ENCODE measurements around the gene GLP1R.

GLP1R gene

DNA sequence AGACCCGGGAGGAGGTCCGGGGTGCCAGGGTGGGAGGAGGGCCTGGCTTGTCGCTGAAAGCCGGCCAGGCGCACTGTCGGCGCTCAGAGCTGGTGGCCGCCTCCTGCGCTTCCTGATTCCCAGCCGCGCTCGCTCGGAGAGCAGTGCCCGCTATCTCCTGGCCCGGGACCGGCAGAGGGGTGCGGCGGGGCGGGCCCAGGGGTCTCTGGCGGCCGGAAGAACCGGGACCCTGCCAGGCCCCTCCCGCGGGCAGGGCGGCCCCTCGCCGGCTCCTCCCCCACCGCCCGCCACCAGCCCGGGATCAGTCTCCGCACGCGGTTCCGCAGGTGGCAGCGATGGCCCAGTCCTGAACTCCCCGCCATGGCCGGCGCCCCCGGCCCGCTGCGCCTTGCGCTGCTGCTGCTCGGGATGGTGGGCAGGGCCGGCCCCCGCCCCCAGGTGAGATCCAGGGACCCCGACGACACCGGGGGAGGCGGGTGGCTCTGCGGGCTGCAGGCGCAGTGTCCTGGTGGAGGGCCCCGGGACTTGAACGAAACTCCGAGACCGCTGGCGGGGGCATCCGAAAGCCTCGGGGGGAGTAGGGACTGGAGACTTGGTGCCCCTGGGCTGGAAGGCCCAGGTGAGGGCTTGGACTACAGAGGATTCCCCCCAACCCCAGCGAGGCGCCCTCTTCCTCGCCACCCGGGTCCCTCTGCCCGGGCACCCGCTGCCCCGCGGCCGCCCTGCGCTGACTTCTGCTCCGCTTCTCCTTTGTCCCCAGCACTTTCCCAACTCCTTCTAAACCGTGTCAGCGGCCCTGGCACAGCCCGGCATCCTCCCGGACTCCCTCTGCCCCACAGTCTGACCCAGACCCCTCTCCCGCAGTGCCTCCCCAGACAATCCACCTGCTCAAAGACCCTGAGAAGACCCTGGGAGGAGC, at the start of gene GLP1R:
GLP1R (plus strand) TSS at position 301 of the 919 bp plus-strand sequence; CDS start at position 361, 60 bp downstream.
- FAIRE-seq: no peak
- DNase-seq (ENCODE audit: low spot score): no peak

DNA sequence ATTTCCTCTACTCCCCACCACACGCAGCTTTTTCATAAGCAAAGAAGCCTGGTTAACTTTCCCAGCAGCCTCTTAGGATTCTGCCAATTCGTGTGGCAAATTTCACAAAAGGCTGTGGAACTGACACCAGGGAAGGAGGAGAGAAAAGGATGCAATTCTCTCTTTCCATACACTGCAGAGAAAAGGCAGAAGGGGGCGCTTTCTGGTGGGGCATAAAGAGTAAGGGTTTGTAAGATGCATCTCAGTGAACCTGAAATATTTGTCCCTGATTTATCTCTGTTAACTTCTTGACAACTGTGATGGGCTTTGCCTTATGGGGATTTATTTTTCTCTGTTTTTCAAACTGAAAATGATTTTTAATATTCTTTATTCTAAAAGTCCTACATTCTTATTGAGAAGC, 45.5 kb upstream of the GLP1R start:
- DNase-seq (ENCODE audit: low spot score) (peak; percentile 13), FAIRE-seq (no peak)

DNA sequence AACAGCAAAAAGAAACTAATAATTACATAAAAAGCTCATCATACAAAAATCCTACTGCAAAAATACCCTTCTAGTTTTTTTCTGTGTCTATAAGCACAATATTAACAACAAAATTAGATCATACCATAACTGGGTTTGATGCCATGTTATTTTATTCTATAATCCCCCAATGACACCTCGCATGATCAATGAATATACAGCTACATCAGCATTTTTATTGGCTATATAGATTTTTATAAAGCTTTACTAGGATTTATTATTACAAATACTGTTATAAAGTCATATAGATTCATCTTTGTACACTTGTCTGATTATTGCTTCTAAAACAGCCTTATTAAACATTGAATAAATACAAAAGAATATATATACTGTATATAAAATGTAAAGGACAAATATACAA, 45.1 kb upstream of the GLP1R start:
- DNase-seq (ENCODE audit: low spot score): no peak
- FAIRE-seq: no peak

DNA sequence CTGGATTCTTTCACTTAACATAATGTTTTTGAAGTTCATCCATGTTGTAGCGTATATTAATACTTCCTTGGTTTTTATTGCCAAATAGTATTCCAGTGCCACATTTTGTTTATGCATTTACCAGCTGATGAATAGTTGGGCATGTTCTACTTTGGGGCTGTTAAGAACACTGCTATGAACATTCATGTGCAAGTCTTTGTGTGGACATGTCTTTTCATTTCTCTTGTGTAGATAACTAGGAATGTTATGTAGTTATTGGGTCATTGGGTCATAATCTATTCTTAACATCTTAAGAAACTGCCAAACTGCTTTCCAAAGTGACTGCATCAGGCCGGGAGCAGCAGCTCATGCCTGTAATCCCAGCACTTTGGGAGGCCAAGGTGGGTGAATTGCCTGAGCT, 43.8 kb upstream of the GLP1R start:
- DNase-seq (ENCODE audit: low spot score) (no peak), FAIRE-seq (no peak)

DNA sequence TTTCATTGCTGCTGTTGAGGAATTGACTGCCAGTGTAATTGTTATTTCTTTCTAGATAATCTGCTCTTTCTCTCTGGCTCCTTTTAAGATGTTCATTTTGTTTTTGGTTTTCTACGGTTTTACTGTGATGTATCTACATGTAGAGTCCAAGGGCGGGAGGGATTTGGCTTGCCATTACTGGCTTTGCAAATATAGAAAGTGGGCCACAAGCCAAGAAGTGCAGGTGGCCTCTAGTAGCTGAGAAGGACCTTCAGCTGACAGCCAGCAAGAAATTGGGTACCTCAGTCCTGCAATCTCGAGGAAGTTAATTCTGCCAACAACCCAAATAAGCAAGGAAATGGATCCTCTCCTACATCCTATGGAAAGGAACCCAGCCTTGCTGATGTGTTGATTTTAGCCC, 42.8 kb upstream of the GLP1R start:
- no peak for FAIRE-seq
- no peak for DNase-seq (ENCODE audit: low spot score)

DNA sequence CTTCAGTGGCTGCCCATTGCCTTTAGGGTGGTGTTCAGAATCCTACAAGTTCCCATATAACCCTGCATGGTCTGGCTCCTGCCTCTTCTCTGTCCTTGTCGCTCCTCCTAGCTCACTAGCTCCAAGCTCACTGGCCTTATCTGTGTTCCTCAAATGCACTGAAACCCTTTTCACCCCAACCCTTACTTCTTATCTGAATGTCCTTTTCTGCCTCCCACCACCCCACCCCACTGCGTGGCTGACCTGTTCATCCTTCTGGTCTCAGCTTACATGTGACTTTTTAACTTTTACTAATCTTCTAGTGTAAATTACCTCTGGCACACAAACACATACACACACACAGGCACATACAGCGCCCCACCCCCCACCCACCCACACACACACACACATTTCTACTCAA, 41.0 kb upstream of the GLP1R start:
- FAIRE-seq: no peak
- no peak for DNase-seq (ENCODE audit: low spot score)

DNA sequence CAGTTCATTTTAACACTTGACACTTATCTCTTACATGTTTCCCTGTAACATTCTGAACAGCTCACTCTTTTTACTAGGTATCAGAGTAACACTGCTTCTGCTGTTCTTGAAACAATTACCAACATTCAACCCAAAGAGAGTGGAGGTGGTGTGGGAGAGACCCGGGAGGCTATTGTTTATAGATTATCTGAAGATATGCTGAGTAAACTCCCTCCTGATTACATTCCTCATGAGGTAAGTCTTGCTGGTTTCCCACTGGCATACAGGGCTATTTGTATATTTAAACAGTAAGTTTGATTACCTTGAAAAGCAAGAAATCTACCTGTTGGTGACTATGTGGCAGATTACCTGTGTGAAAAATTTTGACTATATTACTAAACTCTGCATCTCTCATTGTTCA, 39.8 kb upstream of the GLP1R start:
- FAIRE-seq (no peak), DNase-seq (ENCODE audit: low spot score) (no peak)

DNA sequence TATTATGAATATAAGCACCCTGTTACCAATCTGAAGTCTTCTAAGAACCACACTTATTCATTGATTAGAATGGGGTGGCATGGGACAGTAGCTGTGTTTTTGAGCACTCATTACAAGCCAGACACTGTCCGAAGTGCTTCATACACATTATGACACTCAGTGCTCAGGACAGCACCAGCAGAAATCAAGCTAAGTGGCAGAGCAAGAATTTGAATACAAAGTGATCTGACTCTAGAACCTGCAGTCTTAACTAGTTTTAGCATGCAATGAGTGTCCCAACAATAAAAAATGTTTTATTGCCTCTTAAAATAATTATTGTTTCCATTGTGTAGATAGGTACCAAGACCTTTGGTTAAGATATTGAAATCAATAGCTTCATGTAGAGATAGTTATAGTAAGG, 39.1 kb upstream of the GLP1R start:
- DNase-seq (ENCODE audit: low spot score): no peak

DNA sequence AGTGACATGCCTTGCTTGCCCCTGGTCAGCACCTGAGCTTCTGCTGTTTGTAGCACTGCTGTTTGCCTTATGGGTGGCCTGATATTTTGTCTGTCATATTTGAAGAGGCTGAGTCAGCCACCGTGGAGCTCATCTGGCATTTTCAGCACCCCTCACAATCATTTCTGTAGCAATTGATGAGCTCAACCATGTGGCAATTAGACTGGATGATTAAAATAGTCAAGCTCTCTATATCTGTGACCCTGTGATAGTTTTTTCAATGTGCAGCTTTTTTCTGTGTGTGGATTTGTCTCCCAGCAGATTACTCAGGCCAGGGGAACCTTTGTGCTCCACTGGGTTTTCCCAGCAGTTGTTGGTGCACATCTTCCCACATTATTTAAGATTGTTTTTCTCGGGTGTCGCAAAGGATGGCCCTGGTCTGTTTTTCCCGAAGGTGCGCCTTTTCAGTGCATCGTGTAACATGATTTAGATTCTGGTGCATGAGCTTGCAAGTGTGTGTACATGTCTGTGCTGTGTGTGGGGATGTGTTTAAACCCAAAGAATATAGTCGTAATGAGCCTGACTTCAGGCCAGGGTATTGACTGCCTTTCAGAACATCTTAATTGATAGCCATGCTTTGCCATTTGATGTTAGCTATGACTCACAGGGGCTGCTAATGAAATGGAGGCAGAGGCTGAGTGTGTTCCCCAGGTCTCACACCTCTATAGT, 31.6 kb upstream of the GLP1R start:
- no peak for DNase-seq (ENCODE audit: low spot score)
- no peak for FAIRE-seq

More for the DNA sequence above, 39.1 kb upstream of the GLP1R start:
- no peak for FAIRE-seq

DNA sequence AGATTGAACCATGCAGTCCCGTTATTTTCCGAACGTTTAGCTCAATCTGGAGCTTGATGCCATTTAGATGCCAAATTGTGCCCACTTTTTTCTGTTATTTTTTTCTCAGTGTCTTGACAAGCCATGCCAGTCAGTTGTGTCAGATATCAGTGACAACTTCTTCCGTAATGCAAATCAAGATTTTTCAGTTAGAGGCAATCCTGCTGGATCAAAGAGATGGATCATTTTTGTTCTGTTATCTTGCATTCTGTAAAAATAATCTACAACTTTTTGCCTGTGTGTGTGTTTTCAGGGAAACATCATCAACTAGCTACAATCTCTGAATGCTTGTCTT, 31.1 kb upstream of the GLP1R start:
- no peak for DNase-seq (ENCODE audit: low spot score)

DNA sequence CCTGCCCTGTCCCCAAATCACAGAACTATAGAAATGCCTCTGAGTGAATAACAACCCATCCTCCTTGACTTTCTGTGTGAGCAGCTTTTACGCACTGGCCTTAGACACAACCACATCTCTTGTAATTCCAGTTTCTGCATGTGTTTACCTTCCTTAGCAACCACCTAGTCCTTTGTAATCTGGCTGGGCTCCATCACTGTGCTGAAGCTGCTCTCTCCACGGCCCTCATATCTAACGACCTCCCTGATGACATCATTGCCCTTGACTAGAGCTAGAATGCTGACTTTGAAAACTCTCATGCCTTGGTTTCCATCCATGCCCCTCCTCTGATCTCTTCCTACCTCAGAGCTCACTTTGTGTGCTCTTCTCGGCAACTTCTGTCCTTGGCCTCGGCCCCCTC, 30.5 kb upstream of the GLP1R start:
- DNase-seq (ENCODE audit: low spot score): no peak
- FAIRE-seq: no peak

More for the DNA sequence above, 31.1 kb upstream of the GLP1R start:
- no peak for FAIRE-seq

DNA sequence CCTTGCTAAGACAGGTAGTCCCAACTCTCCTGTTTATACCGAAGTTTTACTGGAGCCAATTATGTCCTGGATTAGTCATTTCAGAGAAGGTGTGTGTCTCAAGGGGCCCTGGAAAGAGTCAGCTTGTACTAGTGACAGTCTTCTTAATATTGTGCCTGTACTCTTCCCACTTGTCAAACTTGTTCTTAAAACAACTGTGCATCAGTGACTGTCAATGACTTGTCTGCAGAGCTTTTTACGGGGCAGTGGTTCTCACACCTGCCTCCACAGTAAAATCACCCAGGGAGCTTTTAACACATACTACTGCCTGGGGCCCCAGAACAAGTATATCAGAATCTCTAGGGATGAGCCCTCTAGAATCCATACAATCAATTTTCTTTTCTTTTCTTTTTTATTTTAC, 28.4 kb upstream of the GLP1R start:
- FAIRE-seq (no peak), DNase-seq (ENCODE audit: low spot score) (no peak)

DNA sequence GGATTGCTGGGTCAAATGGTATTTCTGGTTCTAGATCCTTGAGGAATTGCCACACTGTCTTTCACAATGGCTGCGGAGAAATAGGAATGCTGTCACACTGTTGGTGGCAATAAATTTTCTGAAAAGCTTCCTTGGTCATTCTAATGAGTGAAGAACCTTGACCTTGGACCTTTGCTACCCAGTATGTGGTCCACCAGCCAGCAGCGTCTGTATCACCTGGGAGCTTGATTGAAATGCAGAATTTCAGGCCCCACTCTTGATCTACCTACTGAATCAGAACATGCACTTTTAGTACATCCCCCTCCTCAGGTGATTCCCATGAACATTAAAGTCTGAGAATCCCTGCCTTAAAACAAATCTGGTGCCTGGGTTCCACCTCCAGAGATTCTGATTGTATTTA, 27.5 kb upstream of the GLP1R start:
- no peak for FAIRE-seq
- DNase-seq (ENCODE audit: low spot score): no peak

DNA sequence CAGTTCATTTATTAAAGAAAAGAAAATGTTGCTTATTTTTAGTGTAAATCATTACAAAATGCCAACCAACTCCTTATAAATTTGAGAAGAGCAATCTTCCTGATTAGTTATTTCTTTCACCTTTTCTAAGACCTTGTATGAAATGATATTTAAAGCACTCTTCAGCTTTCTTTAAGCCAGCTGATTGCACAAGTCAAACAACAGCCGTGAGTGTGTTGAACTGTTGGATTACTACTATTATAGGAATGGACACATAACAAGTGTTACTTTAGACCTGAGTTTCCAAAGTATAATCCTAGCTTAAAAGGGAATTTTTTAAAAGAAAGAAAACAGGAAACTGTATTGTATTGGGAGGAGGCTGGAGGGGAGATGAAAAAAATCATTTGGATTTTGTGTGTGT, 26.8 kb upstream of the GLP1R start:
- DNase-seq (ENCODE audit: low spot score) (no peak), FAIRE-seq (no peak)

DNA sequence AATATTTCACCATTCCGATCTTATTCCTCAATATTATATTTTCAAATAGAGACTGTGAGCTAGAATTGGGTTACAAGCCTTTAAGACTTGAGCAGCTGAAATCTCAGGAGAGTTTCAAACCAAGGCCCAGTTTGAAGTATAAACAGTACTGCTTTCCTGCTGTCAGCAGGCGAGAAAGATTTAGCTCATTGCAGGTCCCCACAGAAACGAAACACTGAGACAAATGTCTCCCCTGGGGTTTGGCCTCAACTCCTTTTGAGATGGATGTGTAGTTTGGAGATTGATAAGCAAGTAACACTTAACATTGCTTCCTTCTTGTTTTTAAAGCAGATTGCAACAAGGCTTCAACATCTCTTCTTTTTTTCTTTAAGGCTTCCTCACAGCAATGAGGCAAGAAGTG, 22.4 kb upstream of the GLP1R start:
- DNase-seq (ENCODE audit: low spot score) (no peak), FAIRE-seq (no peak)

DNA sequence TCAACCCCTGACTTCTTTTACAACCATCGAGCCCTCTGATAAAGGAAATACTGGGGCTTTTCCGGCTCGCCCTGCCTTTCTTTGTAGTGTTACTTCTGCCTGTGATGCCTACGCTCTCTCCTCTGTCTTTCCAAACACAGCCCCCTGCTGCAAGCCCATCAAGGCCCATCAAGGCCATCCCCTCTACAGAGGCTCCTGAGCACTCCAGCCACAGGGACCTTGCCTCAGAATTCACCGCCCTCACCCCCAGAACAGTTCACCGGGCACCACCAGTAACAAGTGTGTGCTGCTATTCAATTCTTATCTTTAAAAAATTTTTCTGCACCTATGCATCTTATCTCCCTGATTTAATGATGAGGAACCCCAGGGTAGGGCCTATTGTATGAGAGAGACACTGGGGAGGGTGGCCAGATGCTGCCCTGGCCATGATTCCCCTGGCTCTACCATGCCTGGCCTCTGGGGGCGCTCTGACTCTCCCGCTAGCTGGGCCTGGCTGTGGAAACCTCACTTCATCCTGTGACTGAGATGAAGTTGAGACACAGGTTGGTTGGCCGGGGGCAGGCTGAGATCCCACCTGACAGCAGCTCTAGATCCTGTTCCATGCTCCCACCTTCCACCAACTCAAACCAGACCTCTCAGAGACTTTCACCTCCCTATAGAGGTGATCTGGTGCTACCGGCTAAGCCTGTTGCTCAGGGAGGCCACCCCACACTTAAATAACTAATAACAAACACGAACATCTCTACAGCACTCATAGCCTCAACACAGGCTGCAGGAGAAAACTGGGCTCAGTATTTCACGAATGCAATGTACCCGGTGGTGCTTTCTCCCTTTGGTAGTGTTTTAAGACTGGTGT, 19.2 kb upstream of the GLP1R start:
- FAIRE-seq: no peak
- peak; percentile 36 for DNase-seq (ENCODE audit: low spot score)

DNA sequence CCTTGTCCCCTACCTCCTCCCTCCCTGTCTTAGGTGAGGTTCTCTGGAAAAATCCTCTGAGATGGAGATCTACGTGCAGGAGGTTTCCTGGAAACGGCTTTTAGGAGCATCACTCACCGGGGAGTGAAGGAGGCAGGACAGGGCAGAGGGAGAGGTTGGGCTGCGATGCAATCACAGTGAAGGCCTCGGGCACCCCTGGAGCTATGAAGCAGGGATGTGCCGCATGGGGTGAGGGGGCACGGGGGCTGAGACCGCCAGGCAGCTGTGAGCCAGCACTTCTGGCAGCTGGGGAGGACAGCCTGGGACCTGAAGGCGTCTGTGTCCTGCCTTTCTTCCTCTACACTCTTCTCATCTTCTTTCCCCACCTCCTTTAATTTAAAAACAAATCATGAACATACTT, 12.9 kb upstream of the GLP1R start:
- DNase-seq (ENCODE audit: low spot score): no peak
- FAIRE-seq: no peak

DNA sequence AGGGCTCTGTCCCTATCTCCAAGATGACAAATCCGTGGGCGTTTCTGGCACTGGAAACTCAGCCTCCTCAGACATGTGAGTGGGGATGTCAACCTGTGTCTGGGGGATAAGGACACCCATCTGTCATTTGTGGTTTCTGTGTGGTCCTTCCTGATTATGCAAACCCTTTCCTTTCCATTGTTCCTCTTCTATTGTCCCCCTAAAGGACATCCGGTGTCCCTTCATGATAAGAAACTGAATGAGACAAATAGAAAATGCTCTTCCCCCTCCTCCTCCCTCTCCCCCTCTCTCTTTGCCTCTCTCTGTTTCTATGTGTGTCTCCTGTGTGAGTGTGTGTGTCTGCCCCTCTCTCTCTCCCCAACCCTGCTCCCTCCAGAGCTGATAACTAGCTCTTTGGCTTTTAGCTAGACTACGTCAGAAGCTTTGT, 11.5 kb upstream of the GLP1R start:
- DNase-seq (ENCODE audit: low spot score) (no peak), FAIRE-seq (no peak)

DNA sequence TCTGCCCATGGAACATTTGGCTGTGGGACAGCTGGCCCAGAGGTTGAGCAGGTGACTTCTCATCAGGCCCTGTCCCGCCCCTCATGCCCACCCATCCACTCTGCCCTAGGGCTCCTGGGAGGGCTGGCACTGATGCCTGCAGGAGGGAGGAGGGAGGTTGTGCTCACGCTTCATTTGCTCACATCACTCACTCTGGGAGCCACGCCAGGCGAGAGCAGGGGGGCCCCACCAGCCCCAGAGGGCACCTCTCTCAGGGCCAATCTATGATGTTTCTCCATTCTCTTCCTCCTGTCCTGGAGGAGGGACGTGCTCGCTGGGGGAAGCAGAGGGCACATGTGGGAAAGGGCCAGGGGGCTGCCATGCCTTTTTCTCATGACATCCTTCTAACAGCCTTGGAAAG, 10.9 kb upstream of the GLP1R start:
- FAIRE-seq (no peak), DNase-seq (ENCODE audit: low spot score) (no peak)

DNA sequence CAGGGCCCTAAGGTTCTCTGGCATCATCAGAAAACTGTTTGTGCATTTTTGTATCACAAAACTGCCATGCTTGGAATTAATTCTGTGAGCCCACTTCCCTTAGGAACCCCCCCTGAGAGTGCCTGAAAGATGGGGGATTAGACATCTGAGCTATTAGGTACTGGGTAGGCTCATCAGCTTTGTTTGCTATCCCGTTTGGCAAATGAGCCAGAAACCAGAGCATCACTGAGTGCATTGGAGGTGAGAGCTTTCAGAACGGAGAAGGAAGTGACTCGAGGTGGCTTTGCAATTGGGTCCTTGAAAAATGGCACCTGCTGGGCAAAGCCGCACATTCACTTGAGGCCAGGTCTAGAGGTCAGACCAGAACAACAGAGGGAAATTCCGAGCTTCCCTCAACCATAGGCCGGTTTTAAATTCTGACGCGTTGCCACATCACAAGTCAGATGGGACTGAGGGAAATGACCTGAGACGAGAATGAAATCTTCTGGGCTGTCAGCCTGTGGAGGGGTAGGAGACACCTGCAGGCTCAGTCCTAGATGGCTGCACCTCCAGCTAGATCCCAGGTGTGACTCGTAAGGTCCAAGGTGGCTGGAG, 8.4 kb upstream of the GLP1R start:
- DNase-seq (ENCODE audit: low spot score) (no peak), FAIRE-seq (no peak)

DNA sequence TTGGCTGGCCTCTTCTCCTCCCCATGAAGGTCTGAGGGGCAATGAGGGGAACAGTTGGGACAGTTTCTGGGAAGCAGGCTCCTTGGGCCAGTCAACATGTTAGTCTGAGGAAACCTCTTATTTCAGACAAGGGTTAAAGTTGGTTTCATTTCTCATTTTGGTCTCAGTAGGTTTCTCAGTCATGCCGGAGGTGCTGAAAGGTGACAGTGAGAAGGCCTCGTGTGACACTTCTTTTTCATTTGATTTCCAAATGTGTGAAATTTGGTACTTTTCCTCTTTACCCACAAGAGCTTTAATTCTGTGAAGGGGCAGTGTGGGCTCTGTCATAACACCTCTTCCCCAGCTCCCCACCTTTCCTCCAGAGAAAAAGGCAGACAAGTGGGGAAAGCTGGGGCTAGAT, 7.5 kb upstream of the GLP1R start:
- no peak for DNase-seq (ENCODE audit: low spot score)
- FAIRE-seq: no peak

DNA sequence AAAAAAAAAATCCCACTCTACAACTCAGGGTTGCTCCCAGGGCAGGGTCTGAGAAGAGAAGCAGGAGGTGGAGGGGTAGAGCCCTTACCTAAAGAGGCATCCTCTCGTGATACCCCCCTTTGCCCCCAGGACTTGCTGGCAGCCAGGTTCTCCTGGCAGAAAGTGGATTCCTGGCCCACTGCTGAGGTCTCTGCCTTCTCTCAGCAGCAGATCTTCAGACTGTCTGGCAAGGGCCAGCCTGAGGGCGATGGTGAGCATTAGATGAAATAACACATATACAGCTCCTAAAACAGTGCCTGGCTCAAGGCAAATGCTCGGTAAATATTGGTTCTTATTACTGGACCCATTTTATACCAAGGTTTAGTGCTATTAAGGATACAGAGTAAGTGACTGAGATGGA, 4.8 kb upstream of the GLP1R start:
- FAIRE-seq (no peak), DNase-seq (ENCODE audit: low spot score) (no peak)
